GM21360 (cell line): ENCODE measurements around the gene NKD2.
"Not testable (repeated sequence)": the region's sequence is repeated elsewhere in the genome, so short reads cannot be mapped to it uniquely, and the experiment has no call there.

ENCODE experiments used
- ATAC-seq: cut with Tn5 transposase; IDR thresholded peaks from one replicate; pipeline ENCODE4 v1.9.1; 2021; ENCODE audit warnings: mild to moderate bottlenecking, moderate library complexity; ENCODE audit not compliant: unreplicated experiment

The NKD2 gene

DNA sequence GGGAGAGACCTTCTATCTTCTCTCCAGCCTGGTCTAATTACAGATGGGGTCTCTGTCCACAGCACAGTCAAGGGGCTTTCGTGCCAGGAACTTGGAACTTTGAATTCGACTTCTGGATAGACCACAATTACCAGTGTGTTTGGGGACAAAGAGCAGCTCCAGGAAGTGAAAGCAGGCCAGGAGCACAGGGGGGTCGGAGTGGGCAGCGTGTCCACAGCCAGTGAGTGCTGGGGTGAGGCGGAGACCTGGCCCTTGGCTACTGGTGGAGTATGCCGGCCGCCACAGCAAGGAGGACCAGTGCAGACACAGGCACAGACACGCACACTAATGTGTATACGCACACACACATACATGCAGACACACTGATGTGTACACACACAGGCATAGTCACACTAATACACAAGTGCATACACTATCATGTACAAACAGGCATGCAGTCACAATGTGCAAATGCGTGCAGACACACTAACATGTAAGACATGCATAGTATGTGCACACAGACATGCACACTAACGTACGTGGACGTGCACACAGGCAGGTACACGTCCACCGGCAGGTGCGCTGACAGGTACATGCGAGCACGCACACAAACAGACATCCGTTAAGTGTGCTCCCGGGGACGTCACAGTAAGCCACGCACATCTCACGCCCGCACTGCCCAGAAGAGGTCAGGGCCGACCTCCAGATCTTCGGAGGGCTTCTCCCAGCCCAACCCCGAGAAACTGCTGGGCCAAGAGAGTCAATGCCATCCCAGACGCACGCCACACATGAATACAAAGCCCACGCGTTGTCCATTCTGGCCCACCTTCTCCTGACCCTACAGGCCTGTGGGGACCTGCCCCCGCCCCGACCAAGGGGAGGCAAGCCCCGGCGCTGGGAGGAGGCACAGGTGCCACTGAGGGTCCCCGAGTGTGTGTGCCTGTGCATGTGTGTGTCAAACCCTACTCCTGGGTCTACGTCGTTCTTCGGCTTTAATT lies 46.5 kb downstream of the NKD2 start:
- no peak for ATAC-seq

GRCh38 chr5:1055896-1056610 lies 47.5 kb downstream of the NKD2 start:
- no peak for ATAC-seq

DNA sequence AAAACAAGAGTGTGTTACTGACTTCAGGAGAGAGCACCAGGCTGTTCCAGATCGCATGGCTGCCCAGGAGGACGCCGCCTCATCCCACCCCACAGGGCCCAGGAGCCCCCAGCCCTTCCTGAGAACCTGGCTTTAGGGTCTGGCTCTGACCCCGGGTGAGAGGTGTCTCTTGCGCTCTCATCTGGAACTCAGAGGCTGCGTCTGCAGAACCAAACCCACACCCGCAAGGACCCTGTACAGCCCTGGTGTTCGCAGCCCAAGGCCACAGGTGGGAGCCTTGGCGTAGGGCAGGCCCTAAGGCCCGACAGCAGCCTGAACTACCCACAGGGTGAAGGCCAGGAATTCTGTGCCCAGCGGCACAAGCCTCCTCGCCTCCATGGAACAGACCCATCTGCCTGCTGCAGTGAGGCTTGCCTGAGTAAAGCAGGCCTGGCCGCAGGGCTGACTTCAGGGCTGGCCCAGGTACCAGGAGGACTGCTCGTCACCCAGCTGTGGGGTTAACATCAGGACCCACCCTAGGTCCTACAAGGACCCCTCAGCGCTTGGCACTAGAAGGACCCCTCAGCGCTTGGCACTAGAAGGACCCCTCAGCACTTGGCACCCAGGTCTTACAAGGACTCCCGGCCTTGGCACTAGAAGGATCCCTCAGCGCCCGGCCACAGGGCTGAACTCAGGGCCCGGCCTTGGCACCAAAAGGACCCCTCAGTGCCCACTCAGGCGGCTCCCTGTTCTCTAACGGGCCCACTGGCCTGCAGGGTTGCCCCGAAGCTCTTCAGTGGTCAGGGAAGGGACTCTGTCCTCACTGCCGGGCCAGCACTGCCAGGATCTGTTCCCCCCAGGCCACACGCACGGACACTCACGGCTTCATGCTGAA lies 48.2 kb downstream of the NKD2 start:
- ATAC-seq, result no peak

- ATAC-seq, result no peak
Observed at GRCh38 chr5:1057485-1058082, 49.0 kb downstream of the NKD2 start.

- no peak for ATAC-seq
Observed at GRCh38 chr5:1058083-1058945, 49.7 kb downstream of the NKD2 start.

- no peak for ATAC-seq
Observed at GRCh38 chr5:1058988-1059883, 50.6 kb downstream of the NKD2 start.

DNA sequence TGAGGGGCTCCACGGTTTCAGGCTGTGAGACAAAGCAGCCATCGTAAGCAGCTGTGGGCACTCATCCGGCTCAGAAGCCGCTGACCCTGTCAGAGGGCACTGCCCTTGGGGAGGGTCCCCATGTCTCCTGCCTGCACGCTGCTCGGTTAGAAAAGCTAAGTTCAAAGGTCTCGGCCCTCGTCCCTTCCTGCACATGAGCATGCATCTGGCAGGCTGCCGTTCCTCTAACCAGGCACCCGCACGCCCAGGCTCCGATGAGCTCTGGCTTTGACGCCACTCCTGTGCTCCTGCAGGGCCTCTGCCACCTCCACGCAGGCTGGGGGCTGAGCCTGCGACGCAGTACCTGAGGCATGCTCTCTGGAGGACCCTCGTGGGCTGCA lies 51.3 kb downstream of the NKD2 start:
- ATAC-seq, result no peak

- no peak for ATAC-seq
Observed at GRCh38 chr5:1060535-1060981, 52.0 kb downstream of the NKD2 start.

DNA sequence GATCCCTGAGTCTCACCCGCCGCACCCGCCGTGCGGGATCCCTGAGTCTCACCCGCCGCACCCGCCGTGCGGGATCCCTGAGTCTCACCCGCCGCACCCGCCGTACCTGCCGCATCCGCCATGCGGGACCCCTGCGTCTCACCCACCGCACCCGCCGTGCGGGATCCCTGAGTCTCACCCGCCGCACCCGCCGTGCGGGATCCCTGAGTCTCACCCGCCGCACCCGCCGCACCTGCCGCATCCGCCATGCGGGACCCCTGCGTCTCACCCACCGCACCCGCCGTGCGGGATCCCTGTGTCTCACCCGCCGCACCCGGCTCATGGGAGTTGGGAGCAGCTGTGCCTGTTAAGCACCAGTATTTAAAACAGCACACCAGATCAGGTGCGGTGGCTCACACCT lies 52.7 kb downstream of the NKD2 start:
- ATAC-seq, result not testable (repeated sequence)

DNA sequence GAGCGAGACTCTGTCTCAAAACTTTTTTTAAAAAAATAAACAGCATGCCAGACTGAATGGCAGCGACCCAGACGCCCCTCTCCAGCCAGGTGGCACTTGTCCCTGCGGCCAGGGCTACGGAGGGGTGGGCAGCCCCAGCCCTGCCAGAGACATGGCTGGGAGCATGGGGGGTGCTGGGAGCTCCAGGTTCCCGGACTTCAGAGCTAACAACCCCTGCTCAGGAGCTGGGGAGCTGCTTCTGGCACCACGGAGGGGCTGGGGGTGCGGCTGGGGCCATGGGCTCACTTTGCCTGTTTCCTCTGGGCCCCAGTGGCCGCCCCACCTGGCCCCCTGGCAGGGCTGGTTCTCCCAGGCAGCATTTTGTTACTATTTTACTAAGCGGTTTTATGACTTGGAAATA lies 53.3 kb downstream of the NKD2 start:
- no peak for ATAC-seq

- ATAC-seq, result no peak
Observed at GRCh38 chr5:1062761-1063568, 54.4 kb downstream of the NKD2 start.

GRCh38 chr5:1063661-1064382 lies 55.2 kb downstream of the NKD2 start:
- ATAC-seq, result no peak

- no peak for ATAC-seq
Observed at GRCh38 chr5:1064383-1065142, 56.0 kb downstream of the NKD2 start.

DNA sequence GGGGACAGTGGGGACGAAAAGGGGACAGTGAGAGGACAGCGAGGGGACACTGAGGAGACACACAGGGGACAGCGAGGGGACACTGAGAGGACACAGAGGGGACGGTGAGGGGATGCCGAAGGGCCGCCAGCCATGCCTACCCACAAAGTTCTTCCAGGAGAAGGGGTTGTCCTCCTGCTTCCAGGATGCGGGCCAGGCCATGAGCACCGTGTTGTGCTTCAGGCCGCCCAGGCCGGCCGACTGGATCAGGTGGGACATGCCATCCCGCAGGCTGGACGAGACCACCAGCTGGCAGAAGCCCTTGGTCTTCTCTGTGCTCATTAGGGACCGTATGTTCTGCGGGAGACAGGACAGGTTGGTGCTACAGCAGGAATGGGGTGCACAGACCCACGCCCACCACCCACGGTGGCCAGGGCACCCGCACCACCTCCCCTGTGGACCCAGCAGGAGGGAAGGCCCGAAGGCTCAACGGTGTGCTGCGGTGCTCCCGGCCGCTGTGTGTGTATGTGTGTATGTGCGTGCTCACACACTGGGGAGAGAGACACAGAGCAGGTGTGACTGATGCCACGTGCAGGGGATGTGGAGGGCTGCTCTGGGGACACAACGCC lies 56.6 kb downstream of the NKD2 start:
- no peak for ATAC-seq

- no peak for ATAC-seq
Observed at GRCh38 chr5:1065891-1066650, 57.5 kb downstream of the NKD2 start.
